Spleen (tissue), 11 donors: ENCODE results near the gene IL11RA. TPM values are rescaled to one million over a fixed set of nuclear protein-coding genes. Genes with fewer than 3 reads are reported as not detected.
A peak's percentile ranks its signal among the peaks of the same experiment; 100 is the strongest.

ENCODE experiments used
- DNase-seq: peaks from one replicate; pipeline ENCODE4 v3.0.0-alpha.2; 2020
- H3K27ac ChIP-seq, 8 donors: fragments of 200-600 bp; sonication (generic) in 7 of 8; 1 replicate in 4 of 8; 2 replicates in 4 of 8; pipeline versions ENCODE4 v1.5.0 to v1.8.0; 2016 to 2021; ENCODE audit warnings: inconsistent platforms in 4 of 8, mild to moderate bottlenecking in 4 of 8, moderate library complexity in 1 of 8
- H3K27me3 ChIP-seq, 7 donors: fragments of 200-600 bp; sonication (generic) in 6 of 7; replicated peaks in 1 of 7; 1 replicate in 4 of 7; 2 replicates in 3 of 7; pipeline versions ENCODE4 v1.5.0 to v1.8.0; 2016 to 2021; ENCODE audit warnings: inconsistent platforms in 3 of 7, mild to moderate bottlenecking in 1 of 7
- H3K36me3 ChIP-seq, 6 donors: fragments of 200-600 bp; sonication (generic) in 5 of 6; 1 replicate in 4 of 6; 2 replicates in 2 of 6; pipeline versions ENCODE4 v1.5.0 to v1.8.0; 2016 to 2021; ENCODE audit warnings: inconsistent platforms in 2 of 6
- H3K4me1 ChIP-seq, 6 donors: fragments of 200-600 bp; sonication (generic) in 5 of 6; 1 replicate in 3 of 6; 2 replicates in 3 of 6; pipeline versions ENCODE4 v1.5.0 to v1.8.0; 2016 to 2021; ENCODE audit warnings: inconsistent platforms in 3 of 6
- H3K4me3 ChIP-seq, 8 donors: fragments of 200-600 bp; sonication (generic) in 7 of 8; 1 replicate in 4 of 8; 2 replicates in 4 of 8; pipeline versions ENCODE4 v1.5.0 to v1.8.0; 2016 to 2021; ENCODE audit warnings: inconsistent platforms in 4 of 8, mild to moderate bottlenecking in 4 of 8, moderate library complexity in 2 of 8
- H3K9me3 ChIP-seq, 8 donors: fragments of 200-600 bp; sonication (generic) in 7 of 8; 1 replicate in 4 of 8; 2 replicates in 4 of 8; pipeline versions ENCODE4 v1.5.0 to v1.8.0; 2016 to 2021; ENCODE audit warnings: inconsistent platforms in 4 of 8
- CTCF ChIP-seq, 11 experiments: fragments of 200-600 bp in 7 of 11; fragments of 450-650 bp in 4 of 11; sonication (generic) in 4 of 11; IDR thresholded peaks in 8 of 11; conservative IDR thresholded peaks in 3 of 11; 1 replicate in 7 of 11; 2 replicates in 4 of 11; pipeline versions ENCODE4 v1.4.0 to v1.8.0; 2016 to 2021; ENCODE audit warnings: antibody characterized with exemption in 11 of 11, inconsistent platforms in 4 of 11, mild to moderate bottlenecking in 1 of 11
- POLR2A ChIP-seq, 3 donors: fragments of 450-650 bp; IDR thresholded peaks; one replicate each; pipeline ENCODE4 v1.5.1; 2017; ENCODE audit warnings: antibody characterized with exemption in 3 of 3, mild to moderate bottlenecking in 1 of 3
- POLR2AphosphoS5 ChIP-seq, 3 donors: sonication (generic); formaldehyde crosslinking; IDR thresholded peaks; one replicate each; pipeline ENCODE4 v1.5.1; 2017; ENCODE audit warnings: antibody characterized with exemption in 3 of 3
- WGBS, 5 donors: extraction: QIAGEN DNeasy Blood & Tissue Kit in 3 of 5; methylation state at CpG; one replicate each; pipeline versions ENCODE4 v1.1.5 to v1.1.7; 2013 to 2018; 5-methylcytosine and 5-hydroxymethylcytosine counted together
- intact Hi-C: fragments of 100-400 bp; cut with DNase I; formaldehyde crosslinking; loops from one replicate; pipeline ENCODE4 v1.15.0; 2023; ENCODE audit warnings: low total_unique reads
- polyA plus RNA-seq, 3 donors: library from polyadenylated mRNA; stranded (reverse); fragments of 200-250 nt; gene quantifications; one replicate each; pipeline ENCODE4 v1.2.1, GENCODE V29; 2013
- total RNA-seq, 7 donors: library from RNA; depleted of rRNA in 3 of 7; stranded (reverse); fragments of >200 nt in 3 of 7; fragmentation: NEBNext Ultra II Directional in 4 of 7; extraction: Animal tissue kit (Norgen Biotek cat#: 25700) in 4 of 7; gene quantifications; one replicate each; pipeline versions ENCODE4 v1.1.0 to v1.2.1, GENCODE V29; 2016 to 2021
- donor health status: healthy with polysubstance abuse.
- donor health status: DM: no; HTN: no; CAD: no; lungs with moderate emphysema.
- donor health status: DM: no; HTN: no; CAD: no.
- donor health status: Bipolar disorder and iron deficiency.
- donor health status: healthy.
- donor health status: DM: no; HTN: no; CAD: no.
- donor health status: DM: yes; HTN: yes; CAD: no.

Gene IL11RA
- total and polyA plus RNA-seq, 10 donors, result 16.3 to 43.9 (median 28.9) TPM

- DNase-seq, result no peak
- Histone ChIP-seq H3K4me1 (peaks cover 0 to 43% (median 31%) of the 10 kb centered on the region in 6 donors), H3K27me3 (peaks cover 16 to 81% (median 73%) of the 10 kb centered on the region in 7 donors), H3K9me3 (no peaks in the 10 kb centered on the region), H3K4me3 (peak overlapping the region in 6 of 8 donors; percentile 26 to 64 (median 44)), H3K36me3 (no peaks in the 10 kb centered on the region), H3K27ac (no peak overlapping the region)
- intact Hi-C loops, result no loop called here
- TF ChIP-seq CTCF (IDR thresholded peaks at IDR 0.05 in 8 of 11, conservative IDR thresholded peaks at IDR 0.05 in 3 of 11) (no peak), POLR2AphosphoS5 (IDR thresholded peaks at IDR 0.05) (no peak), POLR2A (IDR thresholded peaks at IDR 0.05) (no peak)
- WGBS, 5 donors, result 34 to 50% (median 43%) methylated on average over 17 to 20 of the region's 20 CpGs
These were observed 24.0 kb upstream of the IL11RA start for GRCh38 chr9:34627716-34628655.

- Histone ChIP-seq H3K27ac (no peak within 1 kb of the TSS), H3K4me3 (peak within 1 kb of the TSS; percentile 5 to 64 (median 40)), H3K36me3 (no peaks in the 10 kb centered on the region), H3K4me1 (peaks cover 0 to 37% (median 25%) of the 10 kb centered on the region in 6 donors), H3K27me3 (peaks cover 10 to 72% (median 64%) of the 10 kb centered on the region in 7 donors), H3K9me3 (no peaks in the 10 kb centered on the region)
- DNase-seq, result no peak
- WGBS, 5 donors, result 0 to 3% (median 1%) methylated on average over 31 to 69 of the region's 69 CpGs
- intact Hi-C loops, result no loop called here
- TF ChIP-seq POLR2A (IDR thresholded peaks at IDR 0.05), result no peak
- no peak for TF ChIP-seq POLR2AphosphoS5 (IDR thresholded peaks at IDR 0.05)
- no peak for TF ChIP-seq CTCF (IDR thresholded peaks at IDR 0.05 in 8 of 11, conservative IDR thresholded peaks at IDR 0.05 in 3 of 11)
These were observed 23.1 kb upstream of the IL11RA start, which contains the start of gene ARID3C for GRCh38 chr9:34628656-34629490. ARID3C (minus strand) TSS chr9:34629066; CDS start chr9:34628014, 1,052 bp downstream.

DNA sequence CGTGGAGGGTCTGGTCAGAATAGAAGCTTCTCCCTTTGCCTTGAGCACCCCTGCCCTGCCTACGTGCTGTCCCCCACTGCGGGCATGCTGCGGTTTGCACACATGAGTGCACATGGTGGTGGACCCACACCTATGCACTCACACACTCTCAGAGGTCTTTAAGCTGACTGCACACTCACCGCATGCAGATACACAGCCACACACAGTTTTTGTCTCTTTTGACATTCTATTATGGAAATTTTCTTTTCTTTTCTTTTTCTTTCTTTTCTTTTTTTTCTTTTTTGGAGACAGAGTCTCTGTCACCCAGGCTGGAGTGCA lies 22.5 kb upstream of the IL11RA start:
- TF ChIP-seq CTCF (IDR thresholded peaks at IDR 0.05 in 8 of 11, conservative IDR thresholded peaks at IDR 0.05 in 3 of 11) (no peak), POLR2A (IDR thresholded peaks at IDR 0.05) (no peak), POLR2AphosphoS5 (IDR thresholded peaks at IDR 0.05) (no peak)
- no peak for DNase-seq
- Histone ChIP-seq H3K36me3 (no peaks in the 10 kb centered on the region), H3K27ac (no peak overlapping the region), H3K27me3 (peaks cover 10 to 66% (median 58%) of the 10 kb centered on the region in 7 donors), H3K4me3 (peak overlapping the region in 5 of 8 donors; percentile 26 to 64 (median 44)), H3K9me3 (no peaks in the 10 kb centered on the region), H3K4me1 (peaks cover 0 to 37% (median 22%) of the 10 kb centered on the region in 6 donors)
- intact Hi-C loops, result no loop called here
- 25 to 36% (median 30%) methylated on average over 5 of the region's 5 CpGs for WGBS, 5 donors
